Measurements from ENCODE around the gene CATSPERB.

DNA sequence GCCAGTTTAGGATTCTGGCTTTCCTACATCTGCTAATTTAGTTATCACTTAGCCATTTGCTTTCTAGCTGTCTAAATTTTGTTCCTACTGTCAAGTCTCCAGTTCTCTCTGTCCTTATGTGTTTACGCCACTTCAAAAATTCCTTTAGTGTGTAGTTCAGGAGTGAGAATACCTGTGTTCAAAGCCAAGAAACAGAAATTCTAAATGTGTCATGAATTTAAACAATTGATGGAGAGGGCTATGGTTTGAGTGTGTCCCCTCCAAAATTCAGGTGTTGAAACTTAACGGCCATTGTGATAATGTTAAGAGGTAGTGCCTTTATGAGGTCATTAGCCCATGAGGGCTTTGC lies 11.4 kb upstream of the CATSPERB start:
- no peak for TF ChIP-seq POLR2A (IDR thresholded peaks at IDR 0.05)
- TF ChIP-seq, protein P1, sequence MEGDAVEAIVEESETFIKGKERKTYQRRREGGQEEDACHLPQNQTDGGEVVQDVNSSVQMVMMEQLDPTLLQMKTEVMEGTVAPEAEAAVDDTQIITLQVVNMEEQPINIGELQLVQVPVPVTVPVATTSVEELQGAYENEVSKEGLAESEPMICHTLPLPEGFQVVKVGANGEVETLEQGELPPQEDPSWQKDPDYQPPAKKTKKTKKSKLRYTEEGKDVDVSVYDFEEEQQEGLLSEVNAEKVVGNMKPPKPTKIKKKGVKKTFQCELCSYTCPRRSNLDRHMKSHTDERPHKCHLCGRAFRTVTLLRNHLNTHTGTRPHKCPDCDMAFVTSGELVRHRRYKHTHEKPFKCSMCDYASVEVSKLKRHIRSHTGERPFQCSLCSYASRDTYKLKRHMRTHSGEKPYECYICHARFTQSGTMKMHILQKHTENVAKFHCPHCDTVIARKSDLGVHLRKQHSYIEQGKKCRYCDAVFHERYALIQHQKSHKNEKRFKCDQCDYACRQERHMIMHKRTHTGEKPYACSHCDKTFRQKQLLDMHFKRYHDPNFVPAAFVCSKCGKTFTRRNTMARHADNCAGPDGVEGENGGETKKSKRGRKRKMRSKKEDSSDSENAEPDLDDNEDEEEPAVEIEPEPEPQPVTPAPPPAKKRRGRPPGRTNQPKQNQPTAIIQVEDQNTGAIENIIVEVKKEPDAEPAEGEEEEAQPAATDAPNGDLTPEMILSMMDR (IDR thresholded peaks at IDR 0.05), result no peak

Data from stomach (tissue), 4 donors.